ENCODE data around the gene TMEM231. TPM values are rescaled to one million over a fixed set of nuclear protein-coding genes. Genes with fewer than 3 reads are reported as not detected.

TMEM231 gene
- total RNA-seq, 4 donors from 2014 or later: 5.1 to 21.8 (median 15.2) TPM

DNA sequence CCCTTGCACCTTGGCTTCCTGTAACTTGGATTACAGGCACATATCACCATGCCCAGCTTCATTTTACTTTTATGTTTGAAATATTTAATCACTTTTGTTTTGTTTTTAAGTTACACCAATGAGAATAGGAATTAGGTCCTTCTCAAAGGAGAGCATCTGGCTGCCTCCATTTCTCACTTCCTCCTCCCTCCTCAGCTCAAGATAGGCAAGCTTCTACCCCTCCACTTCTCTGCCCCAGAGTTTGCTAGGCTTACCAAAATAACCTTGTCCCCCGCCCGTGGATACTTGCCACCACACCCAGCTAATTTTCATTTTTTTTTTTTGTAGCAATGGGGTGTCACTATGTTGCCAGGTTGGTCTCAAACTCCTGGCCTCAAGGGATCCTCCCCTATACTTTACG is 28.1 kb upstream of the TMEM231 start:
- Histone ChIP-seq H3K4me3 (no peak overlapping the region), H3K4me1 (no peaks in the 10 kb centered on the region), H3K27me3 (no peaks in the 10 kb centered on the region), H3K9me3 (no peaks in the 10 kb centered on the region), H3K36me3 (no peaks in the 10 kb centered on the region), H3K27ac (no peak overlapping the region)
- TF ChIP-seq, protein P1, sequence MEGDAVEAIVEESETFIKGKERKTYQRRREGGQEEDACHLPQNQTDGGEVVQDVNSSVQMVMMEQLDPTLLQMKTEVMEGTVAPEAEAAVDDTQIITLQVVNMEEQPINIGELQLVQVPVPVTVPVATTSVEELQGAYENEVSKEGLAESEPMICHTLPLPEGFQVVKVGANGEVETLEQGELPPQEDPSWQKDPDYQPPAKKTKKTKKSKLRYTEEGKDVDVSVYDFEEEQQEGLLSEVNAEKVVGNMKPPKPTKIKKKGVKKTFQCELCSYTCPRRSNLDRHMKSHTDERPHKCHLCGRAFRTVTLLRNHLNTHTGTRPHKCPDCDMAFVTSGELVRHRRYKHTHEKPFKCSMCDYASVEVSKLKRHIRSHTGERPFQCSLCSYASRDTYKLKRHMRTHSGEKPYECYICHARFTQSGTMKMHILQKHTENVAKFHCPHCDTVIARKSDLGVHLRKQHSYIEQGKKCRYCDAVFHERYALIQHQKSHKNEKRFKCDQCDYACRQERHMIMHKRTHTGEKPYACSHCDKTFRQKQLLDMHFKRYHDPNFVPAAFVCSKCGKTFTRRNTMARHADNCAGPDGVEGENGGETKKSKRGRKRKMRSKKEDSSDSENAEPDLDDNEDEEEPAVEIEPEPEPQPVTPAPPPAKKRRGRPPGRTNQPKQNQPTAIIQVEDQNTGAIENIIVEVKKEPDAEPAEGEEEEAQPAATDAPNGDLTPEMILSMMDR (IDR thresholded peaks at IDR 0.05): no peak
- TF ChIP-seq POLR2A (IDR thresholded peaks at IDR 0.05): no peak
- intact Hi-C loops (cut with DNase I; ENCODE audit: low total_unique reads): no loop called here
- no peak for DNase-seq

DNA sequence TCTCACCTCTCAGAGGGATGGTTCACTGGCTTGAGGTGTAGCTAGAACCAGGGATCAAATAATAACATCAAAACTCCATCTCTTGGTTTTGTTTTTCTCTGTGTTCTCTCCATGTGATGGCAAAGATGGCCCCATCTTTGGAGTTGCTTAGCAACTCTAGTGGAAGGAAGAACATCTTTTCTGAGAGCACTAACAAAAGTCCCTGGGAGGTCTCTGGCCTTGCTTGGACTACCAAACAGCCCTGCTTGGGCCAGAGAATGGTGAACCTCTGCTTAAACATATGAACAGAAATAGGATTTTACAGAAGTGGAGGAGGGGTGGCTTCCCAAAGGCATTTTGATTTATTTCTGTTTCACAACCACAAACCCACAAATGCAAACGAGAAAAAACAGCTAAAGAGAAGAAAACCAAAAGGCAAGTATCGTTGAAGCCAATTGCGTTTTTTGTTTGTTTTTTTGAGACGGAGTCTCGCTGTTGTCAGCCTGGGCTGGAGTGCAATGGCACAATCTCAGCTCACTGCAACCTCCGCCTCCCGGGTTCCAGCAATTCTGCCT is 23.3 kb upstream of the TMEM231 start:
- peak overlapping the region; percentile 5 for H3K27ac ChIP-seq
- H3K36me3 ChIP-seq: no peaks in the 10 kb centered on the region
- TF ChIP-seq, protein P1 (IDR thresholded peaks at IDR 0.05): no peak
- TF ChIP-seq POLR2A (IDR thresholded peaks at IDR 0.05): no peak
- H3K4me1 ChIP-seq: no peaks in the 10 kb centered on the region
- no peak for DNase-seq
- no peak overlapping the region for H3K4me3 ChIP-seq
- intact Hi-C loops (cut with DNase I; ENCODE audit: low total_unique reads): no loop called here
- H3K9me3 ChIP-seq: no peaks in the 10 kb centered on the region
- no peaks in the 10 kb centered on the region for H3K27me3 ChIP-seq

DNA sequence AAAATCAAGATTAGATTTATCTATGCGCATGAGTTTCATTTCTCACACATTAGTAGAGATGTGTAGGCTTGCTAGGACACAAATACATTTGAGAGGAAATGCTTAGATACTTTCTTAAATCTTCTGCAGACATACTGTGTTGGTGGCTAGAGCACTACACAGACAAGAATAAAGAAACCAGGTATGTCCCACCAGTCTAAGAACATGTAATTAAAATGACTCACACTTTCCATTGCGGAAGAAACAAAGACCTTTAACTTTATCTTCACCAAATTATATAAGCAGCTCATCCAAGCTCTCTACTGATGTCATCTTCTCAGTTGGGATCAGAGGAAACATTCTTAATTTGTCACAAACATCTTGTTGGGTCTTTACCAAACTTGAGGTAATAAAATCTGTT is 22.7 kb upstream of the TMEM231 start:
- no peaks in the 10 kb centered on the region for H3K4me1 ChIP-seq
- H3K4me3 ChIP-seq: no peak overlapping the region
- no peaks in the 10 kb centered on the region for H3K36me3 ChIP-seq
- intact Hi-C loops (cut with DNase I; ENCODE audit: low total_unique reads): no loop called here
- no peaks in the 10 kb centered on the region for H3K9me3 ChIP-seq
- peak overlapping the region; percentile 5 for H3K27ac ChIP-seq
- no peaks in the 10 kb centered on the region for H3K27me3 ChIP-seq
- TF ChIP-seq, protein P1 (IDR thresholded peaks at IDR 0.05): no peak
- TF ChIP-seq POLR2A (IDR thresholded peaks at IDR 0.05): no peak
- DNase-seq: no peak

DNA sequence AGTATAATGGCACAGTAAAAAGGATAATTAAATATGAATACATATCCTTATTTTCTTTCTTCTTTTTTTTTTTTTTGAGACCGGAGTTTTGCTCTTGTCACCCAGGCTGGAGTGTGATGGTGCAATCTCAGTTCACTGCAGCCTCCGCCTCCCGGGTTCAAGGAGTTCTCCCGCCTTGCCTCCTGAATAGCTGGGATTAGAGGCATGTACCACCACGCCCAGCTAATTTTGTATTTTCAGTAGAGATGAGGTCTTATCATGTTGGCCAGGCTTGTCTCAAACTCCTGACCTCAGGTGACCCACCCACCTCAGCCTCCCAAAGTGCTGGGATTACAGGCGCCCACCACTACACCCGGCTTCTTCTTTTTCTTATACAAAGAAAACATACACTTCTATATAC is 22.2 kb upstream of the TMEM231 start:
- TF ChIP-seq POLR2A (IDR thresholded peaks at IDR 0.05): no peak
- TF ChIP-seq, protein P1 (IDR thresholded peaks at IDR 0.05): no peak
- H3K4me3 ChIP-seq: no peak overlapping the region
- H3K27ac ChIP-seq: no peak overlapping the region
- no peaks in the 10 kb centered on the region for H3K27me3 ChIP-seq
- DNase-seq: no peak
- no peaks in the 10 kb centered on the region for H3K9me3 ChIP-seq
- H3K36me3 ChIP-seq: no peaks in the 10 kb centered on the region
- no peaks in the 10 kb centered on the region for H3K4me1 ChIP-seq
- intact Hi-C loops (cut with DNase I; ENCODE audit: low total_unique reads): no loop called here

DNA sequence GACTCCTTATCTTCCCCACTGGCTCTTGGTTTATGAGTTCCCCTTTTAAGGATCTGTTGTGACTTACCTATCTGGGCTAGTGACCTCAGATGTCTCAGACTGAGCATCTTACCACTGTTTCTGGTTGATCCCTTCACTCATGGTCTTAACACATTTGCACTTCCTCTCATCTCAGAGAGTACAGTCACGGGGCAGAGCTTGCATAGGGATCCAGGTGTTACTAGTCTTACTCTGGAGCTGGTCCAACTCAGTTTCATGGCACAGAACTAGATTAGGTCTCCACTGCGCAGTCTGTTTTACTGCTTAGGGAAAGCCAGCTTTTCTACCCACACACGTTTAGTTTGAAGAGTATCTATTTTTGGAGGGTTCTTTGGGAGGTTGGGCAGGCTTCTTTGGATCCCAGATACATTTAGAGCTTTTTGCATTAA is 20.3 kb upstream of the TMEM231 start:
- no peaks in the 10 kb centered on the region for H3K36me3 ChIP-seq
- H3K9me3 ChIP-seq: no peaks in the 10 kb centered on the region
- intact Hi-C loops (cut with DNase I; ENCODE audit: low total_unique reads): no loop called here
- no peaks in the 10 kb centered on the region for H3K27me3 ChIP-seq
- no peak for TF ChIP-seq POLR2A (IDR thresholded peaks at IDR 0.05)
- TF ChIP-seq, protein P1 (IDR thresholded peaks at IDR 0.05): no peak
- H3K27ac ChIP-seq: peak overlapping the region; percentile 49 to 53
- H3K4me3 ChIP-seq: no peak overlapping the region
- no peaks in the 10 kb centered on the region for H3K4me1 ChIP-seq
- DNase-seq: peak in 1 of 2 donors; percentile 76

Measured in uterus (tissue), 4 donors.